MG63 (cell line): Measurements from ENCODE around the gene PRRX2. TPM values are rescaled to one million over a fixed set of nuclear protein-coding genes. Genes with fewer than 3 reads are reported as not detected.

Experiments used
- DNase-seq: peaks from one replicate; pipeline ENCODE4 v3.0.0-alpha.2; 2020
- H3K27me3 ChIP-seq: fragments of 250-450 bp; sonication (Bioruptor Pico); 2 replicates; pipeline ENCODE4 v1.5.1; 2020; ENCODE audit warnings: mild to moderate bottlenecking, moderate library complexity
- H3K36me3 ChIP-seq: fragments of 250-450 bp; sonication (Bioruptor Pico); 2 replicates; pipeline ENCODE4 v1.5.1; 2020; ENCODE audit warnings: mild to moderate bottlenecking, moderate library complexity
- H3K4me3 ChIP-seq: fragments of 250-450 bp; sonication (Bioruptor Pico); 2 replicates; pipeline ENCODE4 v1.5.1; 2020; ENCODE audit warnings: mild to moderate bottlenecking, moderate library complexity
- H3K9me3 ChIP-seq: fragments of 250-450 bp; sonication (Bioruptor Pico); 2 replicates; pipeline ENCODE4 v1.5.1; 2020; ENCODE audit warnings: mild to moderate bottlenecking, moderate library complexity
- total RNA-seq: library from RNA; depleted of rRNA; stranded (reverse); fragments of >200 nt; shearing (Covaris generic); gene quantifications from 2 replicates; pipeline ENCODE4 v1.2.3, GENCODE V29; 2014; ENCODE audit warnings: low replicate concordance

Gene PRRX2
- total RNA-seq, 1 experiment from 2014 or later: 38.4 TPM

GRCh38 chr9:129666575-129666974 is 1.1 kb downstream of the PRRX2 start:
- Histone ChIP-seq H3K4me3 (peak overlapping the region; percentile 60), H3K9me3 (no peaks in the 10 kb centered on the region), H3K36me3 (no peaks in the 10 kb centered on the region; the same call in 1 of the 2 replicates), H3K27me3 (no peaks in the 10 kb centered on the region)
- no peak for DNase-seq

- Histone ChIP-seq H3K9me3 (no peaks in the 10 kb centered on the region), H3K27me3 (no peaks in the 10 kb centered on the region), H3K4me3 (peak overlapping the region; percentile 60), H3K36me3 (no peaks in the 10 kb centered on the region; the same call in 1 of the 2 replicates)
- DNase-seq: no peak
Observed at GRCh38 chr9:129667378-129667777, 1.9 kb downstream of the PRRX2 start.

- H3K36me3 ChIP-seq: no peaks in the 10 kb centered on the region; the same call in 1 of the 2 replicates
- H3K27me3 ChIP-seq: no peaks in the 10 kb centered on the region
- peak overlapping the region; percentile 60 for H3K4me3 ChIP-seq
- DNase-seq: peak; percentile 50
- H3K9me3 ChIP-seq: no peaks in the 10 kb centered on the region
Observed at GRCh38 chr9:129667850-129668249, 2.4 kb downstream of the PRRX2 start.

DNA sequence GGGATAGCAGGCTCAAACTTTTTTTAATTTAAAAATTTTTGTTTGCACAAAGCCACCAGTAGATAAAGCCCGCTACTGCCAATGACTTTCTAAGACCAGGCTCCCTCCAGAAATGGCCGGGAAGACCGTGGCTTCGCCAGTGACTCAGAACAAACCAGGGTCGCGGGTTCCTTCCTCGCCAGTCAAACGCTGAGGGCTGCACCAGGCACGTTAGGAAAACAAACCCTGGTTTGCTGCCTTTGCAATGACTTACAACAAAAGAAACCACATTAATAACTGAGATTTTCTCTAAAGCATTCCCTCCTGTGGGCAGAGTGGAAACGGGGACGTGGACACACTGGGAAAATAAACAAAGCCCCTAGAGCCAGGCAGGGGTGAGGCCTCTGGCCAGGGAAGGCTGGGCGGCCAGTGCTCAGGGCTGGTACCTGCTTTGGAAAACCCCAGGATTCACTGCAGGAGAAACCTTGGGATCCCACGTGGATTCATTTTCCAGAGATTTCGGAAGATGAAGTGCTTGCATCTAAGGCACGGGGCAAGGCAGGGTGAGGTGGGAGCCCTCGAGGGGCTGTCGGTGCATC is 3.8 kb downstream of the PRRX2 start:
- no peak for DNase-seq
- Histone ChIP-seq H3K36me3 (no peaks in the 10 kb centered on the region; the same call in 1 of the 2 replicates), H3K27me3 (no peaks in the 10 kb centered on the region), H3K4me3 (no peak overlapping the region), H3K9me3 (no peaks in the 10 kb centered on the region)

GRCh38 chr9:129669946-129670345 is 4.5 kb downstream of the PRRX2 start:
- DNase-seq: no peak
- H3K36me3 ChIP-seq: no peaks in the 10 kb centered on the region; the same call in 1 of the 2 replicates
- no peaks in the 10 kb centered on the region for H3K27me3 ChIP-seq
- H3K4me3 ChIP-seq: no peak overlapping the region
- no peaks in the 10 kb centered on the region for H3K9me3 ChIP-seq

DNA sequence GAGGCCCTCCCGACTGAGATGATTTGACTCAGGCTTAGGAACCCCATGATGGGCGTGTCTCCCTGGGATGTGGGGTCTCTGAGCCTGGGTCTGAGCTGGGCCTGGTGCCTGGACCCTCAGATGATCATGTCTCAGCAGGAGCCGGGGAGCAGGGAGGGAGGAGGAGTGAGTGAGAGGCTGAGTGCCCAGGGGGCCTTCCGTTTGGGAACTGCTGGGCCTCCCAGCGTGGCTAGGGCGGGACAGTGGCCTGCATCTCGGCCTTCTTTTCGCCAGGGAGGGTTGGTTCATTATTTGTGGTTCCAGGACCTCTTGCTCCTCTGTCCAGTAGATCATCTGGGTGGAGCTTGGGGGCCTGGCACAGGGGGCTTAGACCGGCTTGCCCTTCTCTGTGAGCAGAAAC is 5.6 kb downstream of the PRRX2 start:
- H3K36me3 ChIP-seq: no peaks in the 10 kb centered on the region; the same call in 1 of the 2 replicates
- no peaks in the 10 kb centered on the region for H3K27me3 ChIP-seq
- no peak for DNase-seq
- H3K4me3 ChIP-seq: no peak overlapping the region
- no peaks in the 10 kb centered on the region for H3K9me3 ChIP-seq

DNA sequence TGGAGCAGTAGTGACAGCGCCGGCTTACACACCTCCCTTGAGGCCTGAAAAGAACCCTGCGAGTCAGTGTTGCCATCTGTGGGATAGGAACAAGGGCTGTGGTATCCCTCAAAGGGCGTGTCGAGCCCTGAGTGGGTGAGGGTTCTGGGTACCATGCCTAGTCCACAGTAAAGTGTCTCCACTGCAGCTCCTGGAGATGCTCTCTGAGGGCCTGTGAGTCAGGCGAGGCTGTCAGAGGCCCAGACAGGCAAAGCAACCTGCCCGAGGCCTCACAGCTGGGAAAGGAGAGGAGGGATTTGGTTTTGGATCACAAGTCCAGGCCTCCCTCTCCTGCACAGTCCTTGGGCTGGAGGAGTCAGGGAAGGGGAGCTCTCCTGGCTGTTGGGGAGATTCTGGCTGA is 6.1 kb downstream of the PRRX2 start:
- no peaks in the 10 kb centered on the region for H3K27me3 ChIP-seq
- no peaks in the 10 kb centered on the region; the same call in 1 of the 2 replicates for H3K36me3 ChIP-seq
- no peaks in the 10 kb centered on the region for H3K9me3 ChIP-seq
- DNase-seq: no peak
- no peak overlapping the region for H3K4me3 ChIP-seq

DNA sequence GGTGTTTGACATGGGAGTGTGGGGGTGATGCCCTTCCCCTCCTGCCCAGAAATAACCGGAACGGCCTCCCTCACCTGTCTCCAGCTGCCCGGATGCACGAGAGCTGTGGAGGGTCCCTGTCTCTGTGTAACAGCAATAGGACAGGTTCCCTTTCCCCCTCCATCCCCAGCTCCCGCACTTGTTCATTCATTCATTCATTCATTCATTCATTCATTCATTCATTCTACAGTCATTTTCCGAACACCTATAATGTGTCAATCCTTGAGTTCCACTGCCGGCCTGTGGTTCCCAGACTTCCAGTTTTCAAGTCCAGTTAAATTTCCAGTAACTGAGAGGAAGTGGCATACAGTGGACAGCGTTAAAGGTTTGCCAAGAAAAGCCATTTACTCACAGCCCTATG is 7.3 kb downstream of the PRRX2 start:
- no peaks in the 10 kb centered on the region for H3K27me3 ChIP-seq
- H3K9me3 ChIP-seq: no peaks in the 10 kb centered on the region
- DNase-seq: no peak
- no peaks in the 10 kb centered on the region; the same call in 1 of the 2 replicates for H3K36me3 ChIP-seq
- H3K4me3 ChIP-seq: no peak overlapping the region

GRCh38 chr9:129673602-129674001 is 8.2 kb downstream of the PRRX2 start:
- Histone ChIP-seq H3K9me3 (no peaks in the 10 kb centered on the region), H3K4me3 (no peak overlapping the region), H3K36me3 (no peaks in the 10 kb centered on the region), H3K27me3 (no peaks in the 10 kb centered on the region)
- DNase-seq: no peak

DNA sequence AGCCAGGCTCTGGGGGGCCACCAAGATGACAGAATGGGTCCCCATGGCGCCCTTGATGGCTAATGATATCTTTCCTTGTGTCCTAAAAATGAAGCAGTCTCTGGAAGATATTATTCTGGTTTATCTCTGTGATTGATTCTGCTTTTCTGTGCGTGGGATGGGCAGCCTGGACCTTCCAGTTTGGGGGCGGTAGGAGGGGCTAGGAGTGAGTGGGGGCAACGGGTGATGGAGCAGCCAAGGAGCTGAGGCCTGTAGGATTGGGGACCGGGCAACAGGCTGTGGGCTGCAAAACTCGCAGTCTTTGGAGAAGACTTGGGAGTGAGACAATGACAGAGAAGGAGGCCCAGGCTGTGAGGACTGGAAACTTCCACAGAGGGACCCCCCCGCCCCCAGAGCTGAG is 8.8 kb downstream of the PRRX2 start:
- Histone ChIP-seq H3K9me3 (no peaks in the 10 kb centered on the region), H3K4me3 (no peak overlapping the region), H3K27me3 (no peaks in the 10 kb centered on the region), H3K36me3 (no peaks in the 10 kb centered on the region)
- no peak for DNase-seq

DNA sequence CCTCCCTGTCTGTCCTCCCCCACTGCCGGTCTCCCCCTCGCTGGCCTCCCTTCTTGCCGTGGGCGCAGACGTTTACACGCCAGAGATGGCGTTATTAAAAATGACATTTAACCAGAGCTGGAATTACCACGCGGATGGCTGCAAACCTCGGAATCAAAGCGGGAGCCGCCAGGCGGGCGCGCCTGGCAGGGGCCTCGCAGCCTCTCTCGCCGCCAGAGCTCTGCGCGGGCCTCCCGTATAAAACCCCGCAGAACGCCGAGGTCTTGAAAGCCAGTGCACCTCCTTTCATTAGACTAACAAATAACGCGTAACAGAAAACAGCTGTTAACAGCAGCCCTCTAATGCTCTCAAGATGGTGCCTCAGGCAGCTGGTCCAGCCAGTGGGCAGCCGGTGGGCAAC is 10.2 kb downstream of the PRRX2 start:
- Histone ChIP-seq H3K4me3 (no peak overlapping the region), H3K36me3 (no peaks in the 10 kb centered on the region), H3K9me3 (no peaks in the 10 kb centered on the region), H3K27me3 (no peaks in the 10 kb centered on the region)
- no peak for DNase-seq

GRCh38 chr9:129676287-129676686 is 10.8 kb downstream of the PRRX2 start:
- Histone ChIP-seq H3K4me3 (no peak overlapping the region), H3K27me3 (no peaks in the 10 kb centered on the region), H3K9me3 (no peaks in the 10 kb centered on the region), H3K36me3 (no peaks in the 10 kb centered on the region)
- no peak for DNase-seq

- H3K9me3 ChIP-seq: no peaks in the 10 kb centered on the region
- H3K27me3 ChIP-seq: no peaks in the 10 kb centered on the region
- DNase-seq: no peak
- H3K36me3 ChIP-seq: no peaks in the 10 kb centered on the region
- H3K4me3 ChIP-seq: no peak overlapping the region
Observed at GRCh38 chr9:129676975-129677374, 11.5 kb downstream of the PRRX2 start.

- H3K27me3 ChIP-seq: no peaks in the 10 kb centered on the region
- H3K9me3 ChIP-seq: no peaks in the 10 kb centered on the region
- H3K36me3 ChIP-seq: no peaks in the 10 kb centered on the region
- no peak overlapping the region for H3K4me3 ChIP-seq
- DNase-seq: no peak
Observed at GRCh38 chr9:129677456-129677855, 12.0 kb downstream of the PRRX2 start.

GRCh38 chr9:129678844-129679243 is 13.4 kb downstream of the PRRX2 start:
- no peak for DNase-seq
- no peaks in the 10 kb centered on the region for H3K27me3 ChIP-seq
- H3K36me3 ChIP-seq: no peaks in the 10 kb centered on the region
- H3K9me3 ChIP-seq: no peaks in the 10 kb centered on the region
- no peak overlapping the region for H3K4me3 ChIP-seq

GRCh38 chr9:129679537-129679936 is 14.1 kb downstream of the PRRX2 start:
- Histone ChIP-seq H3K27me3 (no peaks in the 10 kb centered on the region), H3K4me3 (no peak overlapping the region), H3K9me3 (no peaks in the 10 kb centered on the region), H3K36me3 (0 out of 2 replicates have a peak, but pooled peaks cover under 1% of the 10 kb centered on the region)
- no peak for DNase-seq

DNA sequence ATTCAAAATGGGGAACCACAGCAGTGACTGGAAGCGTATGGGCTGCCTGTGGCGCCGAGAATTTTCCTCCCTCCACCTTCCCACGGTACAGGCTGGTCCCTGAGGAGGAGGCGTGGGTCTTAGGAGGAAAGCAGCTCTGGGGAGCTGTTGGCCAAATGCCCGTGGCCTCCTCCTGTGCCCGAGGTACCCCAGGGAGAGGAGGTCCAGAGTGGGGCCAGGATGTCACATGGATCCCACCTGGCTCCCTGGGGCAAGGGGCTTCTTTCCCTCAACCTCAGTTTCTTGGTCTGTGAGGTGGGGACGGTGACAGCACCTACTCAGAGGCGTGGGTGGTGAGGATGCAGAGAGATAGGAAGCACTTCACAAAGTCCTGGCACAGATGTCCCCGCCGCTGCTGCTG is 16.5 kb downstream of the PRRX2 start:
- Histone ChIP-seq H3K36me3 (0 out of 2 replicates have a peak, but pooled peaks cover 2% of the 10 kb centered on the region), H3K27me3 (no peaks in the 10 kb centered on the region), H3K4me3 (no peak overlapping the region), H3K9me3 (no peaks in the 10 kb centered on the region)
- no peak for DNase-seq

GRCh38 chr9:129682381-129682780 is 16.9 kb downstream of the PRRX2 start:
- 0 out of 2 replicates have a peak, but pooled peaks cover 2% of the 10 kb centered on the region for H3K36me3 ChIP-seq
- H3K27me3 ChIP-seq: no peaks in the 10 kb centered on the region
- H3K9me3 ChIP-seq: no peaks in the 10 kb centered on the region
- H3K4me3 ChIP-seq: no peak overlapping the region
- DNase-seq: no peak
